ENCODE measurements around the gene NDUFAF4.

The NDUFAF4 gene

DNA sequence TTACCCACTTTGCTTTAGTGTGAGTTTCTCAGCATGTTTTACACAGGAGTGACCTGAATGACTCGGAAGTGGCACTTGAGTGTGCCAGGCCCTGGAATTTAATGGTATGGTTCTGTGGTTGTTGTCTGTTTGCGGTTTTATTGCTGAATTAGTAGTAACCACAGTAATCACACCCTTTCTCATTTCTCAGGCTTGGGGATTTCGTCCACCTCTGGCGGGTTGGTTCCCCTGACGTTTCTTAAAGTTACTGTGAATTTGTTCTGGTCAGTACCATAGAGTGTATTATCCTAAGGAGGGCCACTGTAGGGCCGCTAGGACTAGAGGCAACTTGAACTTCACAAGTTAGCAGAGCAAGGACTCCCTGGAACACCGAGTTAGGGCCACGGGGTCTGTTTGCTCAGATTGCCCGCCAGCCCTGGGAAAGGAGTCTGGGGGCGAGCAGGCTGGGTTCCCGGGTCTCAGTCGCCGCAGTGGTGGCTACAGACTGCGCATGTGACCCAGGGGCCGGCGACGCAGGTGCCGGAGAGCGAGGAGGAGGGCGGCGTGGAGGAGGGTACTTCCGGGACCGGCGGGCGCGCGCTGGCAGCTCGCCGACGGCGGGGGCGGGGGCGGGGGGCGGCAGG is 26.3 kb upstream of the NDUFAF4 start:
- no peak for TF ChIP-seq JUND (IDR thresholded peaks at IDR 0.05; ENCODE audit: low read depth)
- in situ Hi-C loops (cut with HindIII; ENCODE audit: low pct_unique_long_range_greater_than_20kb, low sequenced_read_pairs), result no loop called here
- DNase-seq (ENCODE audit: low read depth in 1 of 2, low spot score in 1 of 2), result no peak

DNA sequence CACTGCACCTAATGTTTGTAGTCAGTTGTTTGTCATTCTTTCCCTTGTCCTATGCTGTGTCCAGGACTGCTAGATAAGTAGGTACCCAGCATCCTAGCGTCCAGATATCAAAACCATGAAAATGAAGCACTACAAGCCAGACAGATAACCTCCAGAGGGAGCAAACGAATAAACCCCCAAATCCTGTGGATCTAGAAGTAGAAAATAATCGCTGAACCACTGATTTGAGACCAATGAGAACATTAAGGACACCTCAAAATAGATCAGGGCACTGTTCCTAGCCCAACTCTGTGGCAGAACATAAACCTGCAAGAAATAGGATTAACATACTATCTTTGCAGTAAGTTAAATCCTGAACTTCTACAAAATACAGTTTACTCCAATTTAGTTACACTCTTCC is 25.7 kb upstream of the NDUFAF4 start:
- TF ChIP-seq JUND (IDR thresholded peaks at IDR 0.05; ENCODE audit: low read depth), result no peak
- in situ Hi-C loops (cut with HindIII; ENCODE audit: low pct_unique_long_range_greater_than_20kb, low sequenced_read_pairs), result no loop called here
- DNase-seq (ENCODE audit: low read depth in 1 of 2, low spot score in 1 of 2), result no peak

DNA sequence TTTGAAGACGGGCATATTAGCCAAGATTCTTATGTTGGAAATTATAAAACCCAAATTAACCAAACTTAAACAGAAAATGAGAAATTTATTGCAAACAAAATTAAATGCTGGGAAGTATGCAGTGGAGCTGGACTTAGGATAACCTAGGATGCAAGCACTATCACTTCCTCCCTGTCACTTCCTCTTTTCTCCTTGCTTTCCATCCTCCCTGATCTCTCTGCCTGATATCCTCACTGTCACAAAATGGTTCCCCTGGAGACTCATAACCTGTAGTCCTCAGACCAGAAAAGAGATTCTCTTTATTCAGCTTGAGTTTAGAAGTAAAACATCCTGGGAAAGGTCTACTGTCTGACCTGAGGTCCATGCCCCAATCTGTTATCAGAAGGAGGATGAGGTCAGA is 19.4 kb upstream of the NDUFAF4 start:
- no peak for TF ChIP-seq JUND (IDR thresholded peaks at IDR 0.05; ENCODE audit: low read depth)
- no peak for DNase-seq (ENCODE audit: low read depth in 1 of 2, low spot score in 1 of 2)
- in situ Hi-C loops (cut with HindIII; ENCODE audit: low pct_unique_long_range_greater_than_20kb, low sequenced_read_pairs), result no loop called here

DNA sequence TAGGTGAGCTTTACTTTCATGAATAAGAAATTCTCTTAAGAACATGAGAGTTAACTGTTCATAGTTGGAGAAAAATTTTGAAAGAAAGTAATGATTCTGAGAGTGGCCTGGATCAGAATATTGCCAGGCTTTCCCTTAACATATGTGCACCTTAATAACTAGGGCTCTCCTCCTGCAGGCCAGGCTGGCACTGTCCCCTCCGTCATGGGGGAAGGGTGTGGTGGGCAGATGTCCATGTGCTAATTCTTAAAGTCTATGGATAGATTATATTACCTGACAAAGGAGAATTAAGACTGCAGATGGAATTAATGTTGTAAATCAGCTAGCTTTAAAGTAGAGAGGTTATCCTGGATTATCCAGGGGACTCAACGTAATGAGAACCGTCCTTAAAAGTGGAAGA is 15.9 kb upstream of the NDUFAF4 start:
- in situ Hi-C loops (cut with HindIII; ENCODE audit: low pct_unique_long_range_greater_than_20kb, low sequenced_read_pairs), result no loop called here
- no peak for TF ChIP-seq JUND (IDR thresholded peaks at IDR 0.05; ENCODE audit: low read depth)
- DNase-seq (ENCODE audit: low read depth in 1 of 2, low spot score in 1 of 2), result no peak

DNA sequence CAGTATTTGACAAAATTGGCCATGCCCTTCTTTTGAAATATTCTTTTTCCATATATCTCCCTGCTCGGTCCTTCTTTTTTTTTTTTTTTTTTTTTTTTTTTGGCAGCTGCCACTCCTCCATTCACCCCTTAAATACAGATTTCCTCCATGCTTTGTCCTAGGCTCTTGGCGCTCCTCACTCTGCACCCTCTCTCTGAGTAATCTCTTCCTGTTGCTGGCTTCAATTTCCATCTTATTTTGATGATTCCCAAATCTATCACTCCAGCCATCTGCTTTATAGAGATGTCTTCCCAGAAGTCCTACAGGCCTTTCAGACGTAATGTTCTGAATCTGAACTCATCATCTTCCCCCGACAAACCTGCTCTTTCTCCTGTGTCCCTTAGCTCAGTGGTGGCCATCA is 14.1 kb upstream of the NDUFAF4 start:
- TF ChIP-seq JUND (IDR thresholded peaks at IDR 0.05; ENCODE audit: low read depth), result no peak
- in situ Hi-C loops (cut with HindIII; ENCODE audit: low pct_unique_long_range_greater_than_20kb, low sequenced_read_pairs), result no loop called here
- DNase-seq (ENCODE audit: low read depth in 1 of 2, low spot score in 1 of 2), result no peak

DNA sequence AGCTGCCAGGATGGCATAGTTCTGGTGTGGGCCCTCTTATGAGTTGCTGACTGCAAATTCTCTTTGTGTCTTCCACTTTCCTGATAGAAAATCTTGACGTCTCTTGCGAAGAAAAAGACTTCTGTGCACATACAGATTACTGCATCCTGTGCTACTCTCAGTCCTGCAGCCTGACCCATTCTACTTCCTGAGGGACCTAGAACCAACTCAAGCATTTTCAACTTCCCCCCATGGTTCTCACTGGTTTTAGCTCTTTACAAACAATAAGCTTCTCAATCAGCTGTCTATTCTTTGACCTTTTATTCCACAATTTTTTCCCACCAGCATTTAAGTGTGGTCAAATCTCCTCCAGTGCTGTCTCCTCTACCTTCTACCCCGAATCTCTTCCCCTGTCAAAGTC is 13.5 kb upstream of the NDUFAF4 start:
- TF ChIP-seq JUND (IDR thresholded peaks at IDR 0.05; ENCODE audit: low read depth), result no peak
- no peak for DNase-seq (ENCODE audit: low read depth in 1 of 2, low spot score in 1 of 2)
- in situ Hi-C loops (cut with HindIII; ENCODE audit: low pct_unique_long_range_greater_than_20kb, low sequenced_read_pairs), result no loop called here

DNA sequence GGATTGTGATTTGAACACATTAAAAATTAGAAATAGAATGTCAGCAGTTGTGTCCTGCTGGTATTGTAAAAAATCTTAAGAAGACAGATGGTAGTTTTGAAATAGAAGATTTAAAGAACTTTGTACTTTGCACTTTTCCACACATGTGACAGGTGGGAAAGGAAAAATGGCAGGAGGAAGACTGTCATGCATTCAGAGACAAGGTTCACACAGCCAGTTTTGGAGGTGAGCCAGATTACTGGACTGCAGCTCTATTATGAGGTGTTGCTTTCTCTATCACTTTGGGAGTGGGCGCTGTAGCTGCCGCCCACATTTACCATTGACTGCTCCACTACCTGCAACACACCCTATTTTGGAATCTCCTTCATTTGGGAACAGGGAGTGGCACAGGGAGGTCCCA is 12.1 kb upstream of the NDUFAF4 start:
- TF ChIP-seq JUND (IDR thresholded peaks at IDR 0.05; ENCODE audit: low read depth), result no peak

DNA sequence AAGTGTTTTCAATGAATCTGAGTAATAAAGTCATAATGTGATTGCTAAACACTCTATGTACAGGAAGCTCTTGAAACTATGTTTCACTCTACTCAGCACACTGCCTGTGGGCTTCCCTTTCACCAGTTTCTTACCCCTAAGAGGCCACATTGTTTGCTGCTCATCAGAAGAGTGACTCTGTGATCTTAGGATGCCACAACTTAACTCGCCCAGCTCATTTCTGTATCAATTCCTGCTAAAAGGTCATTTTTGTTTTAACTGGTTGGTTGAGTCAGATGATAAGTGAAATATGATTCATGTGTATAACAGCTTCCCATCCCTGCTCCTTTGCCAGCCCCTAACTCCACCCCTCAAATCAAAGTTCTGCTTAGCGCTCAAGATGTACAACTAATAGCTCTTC is 9.8 kb upstream of the NDUFAF4 start:
- in situ Hi-C loops (cut with HindIII; ENCODE audit: low pct_unique_long_range_greater_than_20kb, low sequenced_read_pairs), result no loop called here
- no peak for TF ChIP-seq JUND (IDR thresholded peaks at IDR 0.05; ENCODE audit: low read depth)
- no peak for DNase-seq (ENCODE audit: low read depth in 1 of 2, low spot score in 1 of 2)

More for the DNA sequence above, 12.1 kb upstream of the NDUFAF4 start:
- in situ Hi-C loops (cut with HindIII; ENCODE audit: low pct_unique_long_range_greater_than_20kb, low sequenced_read_pairs), result no loop called here
- no peak for DNase-seq (ENCODE audit: low read depth in 1 of 2, low spot score in 1 of 2)

DNA sequence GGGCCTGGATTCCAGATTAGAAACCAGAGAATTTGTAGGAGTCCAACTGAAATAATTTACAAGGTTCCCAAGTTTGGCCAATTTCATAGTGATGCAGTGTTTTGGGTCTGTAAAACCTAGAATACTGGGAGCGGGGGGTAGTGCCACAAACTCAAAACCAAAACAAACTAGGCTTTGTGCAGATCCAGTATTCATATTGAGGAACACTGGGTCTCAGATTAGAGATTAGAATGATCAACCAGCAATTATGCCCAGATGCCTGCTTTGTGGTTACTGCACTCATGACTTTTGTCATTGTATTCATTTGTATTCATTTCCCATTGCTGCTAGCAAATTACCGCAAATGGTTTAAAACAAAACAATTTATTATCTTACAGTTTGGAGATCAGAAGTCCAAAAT is 3.2 kb upstream of the NDUFAF4 start:
- no peak for TF ChIP-seq JUND (IDR thresholded peaks at IDR 0.05; ENCODE audit: low read depth)
- no peak for DNase-seq (ENCODE audit: low read depth in 1 of 2, low spot score in 1 of 2)
- in situ Hi-C loops (cut with HindIII; ENCODE audit: low pct_unique_long_range_greater_than_20kb, low sequenced_read_pairs), result no loop called here

DNA sequence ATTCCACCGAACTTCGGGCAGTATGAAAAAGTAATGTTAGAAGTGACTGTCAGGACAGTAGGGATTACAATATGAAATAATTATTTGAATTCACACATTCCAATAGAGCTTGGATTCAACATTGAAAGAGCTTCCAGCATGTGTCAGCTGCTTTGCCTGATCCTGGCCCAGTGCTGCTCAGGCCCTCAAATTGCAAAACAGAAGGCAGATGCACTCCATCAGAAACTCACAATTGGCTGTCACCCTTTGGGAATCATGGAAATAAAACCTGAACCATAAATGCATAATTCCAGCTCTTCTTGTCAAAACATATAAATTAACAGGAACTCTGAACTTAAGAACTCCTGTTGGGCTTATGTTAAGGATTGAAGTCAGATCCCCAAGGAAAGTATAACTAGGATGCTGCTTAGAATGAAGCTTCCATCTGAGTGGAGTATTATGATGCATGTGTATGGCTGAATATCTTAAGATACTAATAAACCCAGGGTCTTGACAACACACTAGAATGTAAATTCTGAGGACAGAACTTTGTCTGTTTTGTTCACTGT is 1.8 kb upstream of the NDUFAF4 start:
- TF ChIP-seq JUND (IDR thresholded peaks at IDR 0.05; ENCODE audit: low read depth), result no peak
- no peak for DNase-seq (ENCODE audit: low read depth in 1 of 2, low spot score in 1 of 2)
- in situ Hi-C loops (cut with HindIII; ENCODE audit: low pct_unique_long_range_greater_than_20kb, low sequenced_read_pairs), result no loop called here

DNA sequence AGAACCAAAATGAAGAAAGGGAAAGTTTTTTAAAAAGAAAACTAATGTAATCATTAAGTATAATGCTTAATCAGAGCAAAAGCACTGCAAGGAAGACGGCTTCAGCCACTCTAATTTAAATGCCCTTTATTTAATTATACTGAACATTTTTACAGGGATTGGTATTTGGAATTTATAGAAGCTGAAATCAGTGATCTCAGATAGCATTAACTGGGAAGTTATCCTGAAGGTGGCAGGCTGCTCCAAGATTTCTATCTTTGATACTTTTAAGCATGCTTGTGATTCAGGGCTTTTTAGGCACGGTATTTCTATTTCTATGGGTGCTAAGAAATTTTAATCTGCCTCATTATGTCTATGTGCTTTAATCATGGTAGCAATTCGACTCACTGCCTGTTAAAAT is 1.3 kb upstream of the NDUFAF4 start:
- in situ Hi-C loops (cut with HindIII; ENCODE audit: low pct_unique_long_range_greater_than_20kb, low sequenced_read_pairs), result no loop called here
- peak in 1 of 2 experiments; percentile 43 for DNase-seq (ENCODE audit: low read depth in 1 of 2, low spot score in 1 of 2)
- TF ChIP-seq JUND (IDR thresholded peaks at IDR 0.05; ENCODE audit: low read depth), result no peak

DNA sequence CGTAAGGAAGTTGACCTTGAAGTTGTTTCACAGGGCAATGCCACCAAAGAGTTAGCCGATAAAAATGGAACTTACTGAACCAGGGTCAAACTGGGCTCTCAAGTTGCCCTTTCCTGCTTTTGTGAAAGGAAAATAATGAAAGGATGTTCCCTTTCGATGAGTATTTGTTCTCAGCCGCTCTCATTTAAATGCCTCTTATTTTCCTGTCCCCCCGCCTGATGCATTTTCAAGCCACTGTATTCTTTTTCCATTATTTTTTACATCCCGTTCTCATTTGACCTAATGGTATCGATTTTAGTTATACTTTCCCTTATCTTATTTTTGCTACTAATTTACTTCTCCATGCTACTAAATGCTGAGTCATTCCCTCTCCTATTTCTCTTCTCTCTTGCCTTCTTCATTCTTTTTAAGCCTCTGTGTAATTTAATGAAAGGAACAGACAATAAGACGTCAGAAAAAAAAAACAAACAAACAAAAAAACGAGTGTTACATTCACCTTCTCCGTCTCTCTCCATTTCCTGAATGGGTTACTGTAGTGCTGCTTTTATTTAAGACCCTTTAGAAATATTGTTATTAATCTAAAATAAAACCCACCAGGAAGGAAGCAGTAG is 655 bp upstream of the NDUFAF4 start:
- no peak for TF ChIP-seq JUND (IDR thresholded peaks at IDR 0.05; ENCODE audit: low read depth)
- in situ Hi-C loops (cut with HindIII; ENCODE audit: low pct_unique_long_range_greater_than_20kb, low sequenced_read_pairs), result no loop called here
- DNase-seq (ENCODE audit: low read depth in 1 of 2, low spot score in 1 of 2), result no peak

DNA sequence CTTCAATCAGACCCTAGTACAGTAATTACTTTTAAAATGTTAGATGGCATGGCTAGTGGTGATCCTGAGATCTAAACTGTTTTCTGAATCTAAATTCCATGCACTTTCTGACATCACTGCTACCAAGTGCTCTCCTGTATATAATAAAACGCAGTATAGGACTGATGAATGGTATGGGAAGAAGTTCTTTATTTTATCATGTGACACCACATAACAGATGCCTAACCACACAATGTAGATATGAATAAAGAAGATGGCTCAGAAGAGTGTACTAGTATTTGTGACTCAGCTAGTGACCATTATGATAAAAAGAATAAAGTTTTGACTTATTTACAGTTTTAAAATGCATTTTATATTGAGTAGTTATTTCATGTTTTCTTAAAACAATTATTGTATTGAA is 8.5 kb downstream of the NDUFAF4 start:
- no peak for TF ChIP-seq JUND (IDR thresholded peaks at IDR 0.05; ENCODE audit: low read depth)
- in situ Hi-C loops (cut with HindIII; ENCODE audit: low pct_unique_long_range_greater_than_20kb, low sequenced_read_pairs), result no loop called here
- DNase-seq (ENCODE audit: low read depth in 1 of 2, low spot score in 1 of 2), result no peak

DNA sequence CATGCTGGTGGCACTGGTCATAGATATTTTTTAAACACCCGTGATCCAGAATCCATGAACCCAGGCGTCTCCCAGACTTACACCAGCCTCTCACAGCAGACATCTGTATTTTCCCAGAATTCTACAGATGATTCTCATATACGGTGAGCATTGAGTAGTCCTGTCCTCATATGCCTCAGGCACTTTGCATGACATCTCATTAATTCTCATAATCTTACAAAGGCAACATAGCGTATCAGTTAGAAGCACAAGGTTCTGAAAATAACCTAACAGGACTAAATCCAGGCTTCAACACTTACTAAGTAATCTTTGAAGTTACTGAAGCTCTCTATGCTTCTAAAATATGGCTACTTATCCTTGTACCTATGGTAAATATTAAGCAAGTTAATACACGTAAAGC is 8.9 kb downstream of the NDUFAF4 start:
- TF ChIP-seq JUND (IDR thresholded peaks at IDR 0.05; ENCODE audit: low read depth), result no peak
- in situ Hi-C loops (cut with HindIII; ENCODE audit: low pct_unique_long_range_greater_than_20kb, low sequenced_read_pairs), result no loop called here
- no peak for DNase-seq (ENCODE audit: low read depth in 1 of 2, low spot score in 1 of 2)
